Activated CD4-positive, CD25-positive, alpha-beta regulatory T cell treated with anti-CD3 and anti-CD28 coated beads, Interleukin-2, amount 50 U/mL, for 16 hours (primary cell): ENCODE measurements around the gene ABCC6.
"Not testable (repeated sequence)": the region's sequence is repeated elsewhere in the genome, so short reads cannot be mapped to it uniquely, and the experiment has no call there.

ENCODE experiments used
- DNase-seq: peaks from one replicate; pipeline ENCODE4 v3.0.0-alpha.2; 2020; ENCODE audit warnings: low read depth, low spot score

The ABCC6 gene

DNA sequence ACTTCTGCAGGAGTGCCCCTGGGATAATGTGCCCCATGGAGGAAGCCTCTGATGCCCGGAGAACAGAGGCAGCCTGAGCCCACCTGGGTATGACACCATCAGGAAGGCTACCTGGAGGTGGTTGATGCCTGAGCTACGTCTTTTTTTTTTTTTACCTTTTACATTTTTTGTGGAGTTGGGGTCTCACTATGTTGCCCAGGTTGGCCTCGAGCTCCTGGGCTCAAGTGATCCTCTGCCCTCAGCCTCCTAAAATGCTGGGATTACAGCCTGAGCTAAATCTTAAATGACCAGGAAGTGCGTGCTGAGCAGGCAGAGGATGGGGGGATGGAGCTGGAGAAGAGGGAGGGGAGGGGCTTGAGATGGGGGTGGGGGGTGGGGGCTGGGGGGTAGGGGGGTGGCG, 32.7 kb downstream of the ABCC6 start:
- DNase-seq = no peak

DNA sequence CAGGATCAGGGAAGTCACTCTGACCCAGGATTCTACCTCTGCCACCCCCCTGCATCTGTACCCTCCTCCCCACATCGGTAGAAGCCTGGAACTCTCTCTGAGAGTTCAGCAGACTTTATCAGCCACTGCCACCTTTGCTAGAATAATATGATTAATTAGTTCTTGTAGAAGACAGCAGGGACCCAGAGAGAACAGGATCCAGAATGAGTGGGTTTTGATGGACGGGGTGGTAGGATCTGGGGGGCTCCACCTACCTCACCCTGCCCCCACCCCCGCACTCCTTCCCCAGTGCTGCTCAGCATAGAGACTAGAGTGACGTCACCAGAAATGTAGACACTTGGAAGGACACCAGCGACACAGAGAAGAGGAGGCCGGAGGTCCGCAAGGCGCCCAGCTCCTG, 33.5 kb downstream of the ABCC6 start:
- DNase-seq = no peak

DNA sequence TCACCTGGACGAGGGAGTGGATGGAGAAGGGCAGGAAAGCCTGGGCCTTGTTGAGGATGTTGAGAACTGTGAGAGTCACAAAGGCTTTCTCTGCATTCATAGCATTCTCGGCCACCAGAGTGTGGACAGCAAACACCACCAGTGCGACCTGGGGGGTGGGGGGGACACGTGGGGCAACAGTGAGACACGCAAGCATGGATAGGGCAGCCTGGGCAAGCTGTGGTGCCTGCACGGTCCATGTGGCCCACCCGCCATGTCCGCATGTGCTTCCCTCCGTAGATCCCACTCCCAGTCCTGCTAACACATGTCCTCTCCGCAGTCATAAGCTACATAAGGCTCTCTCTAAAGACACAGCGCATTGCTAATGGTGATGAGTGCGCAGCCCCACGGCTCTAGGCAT, 34.5 kb downstream of the ABCC6 start:
- no peak for DNase-seq

DNA sequence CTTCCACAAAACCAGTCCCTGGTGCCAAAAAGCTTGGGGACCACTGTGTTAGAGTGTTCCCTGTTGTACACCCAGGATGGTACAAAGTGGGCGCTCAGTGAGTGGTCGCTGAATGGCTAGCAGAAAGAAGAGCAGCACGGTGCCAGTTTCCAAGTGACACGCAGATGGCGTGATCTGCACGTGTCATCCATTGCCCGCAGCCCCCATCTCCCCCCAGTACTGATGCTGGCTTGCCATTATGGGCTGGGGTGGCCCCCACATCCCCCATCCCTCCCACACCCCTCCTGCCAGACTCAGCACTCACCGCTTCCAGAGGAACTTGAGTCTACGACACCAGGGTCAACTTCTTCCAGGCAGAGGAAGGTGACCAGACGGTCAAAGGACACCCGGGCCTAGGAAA, 36.5 kb downstream of the ABCC6 start:
- DNase-seq = no peak

DNA sequence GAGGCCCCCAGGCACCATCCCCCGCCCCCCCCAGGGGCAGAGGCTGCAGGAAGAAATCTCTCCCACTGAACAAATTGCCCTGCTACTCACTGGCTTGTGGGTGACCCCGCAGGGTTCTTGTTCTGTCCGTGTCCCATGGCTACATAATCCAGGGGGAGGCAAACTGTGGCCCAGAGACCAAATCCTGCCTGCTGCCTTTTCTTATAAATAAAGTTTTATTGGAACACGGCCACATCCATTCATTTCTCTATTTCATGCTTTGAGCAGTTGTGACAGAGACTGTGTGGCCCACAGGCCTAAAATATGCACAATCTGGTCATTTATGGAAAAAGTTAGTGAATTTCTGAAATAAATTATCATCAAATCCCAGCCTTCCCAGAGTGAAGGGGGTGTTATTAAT, 38.2 kb downstream of the ABCC6 start:
- DNase-seq = no peak

DNA sequence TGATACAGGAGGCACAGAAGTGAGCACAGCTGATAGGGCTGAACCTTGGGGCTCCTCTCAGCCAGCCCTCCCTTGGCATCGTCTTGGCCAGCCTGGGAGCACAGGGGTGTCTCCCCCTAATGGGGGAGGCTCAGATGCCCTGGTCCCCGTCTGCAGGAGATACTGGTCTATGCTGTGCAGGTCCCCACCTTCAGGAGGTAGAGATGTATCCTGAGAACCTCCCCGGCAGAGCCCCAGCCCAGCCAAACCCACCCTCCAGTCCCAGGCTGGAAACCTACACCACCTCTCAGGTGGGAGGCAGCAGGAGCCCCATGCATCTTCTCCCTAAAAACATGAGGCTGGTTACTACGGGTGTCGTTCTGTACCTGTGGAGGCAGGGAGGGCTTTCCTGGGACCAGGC, 38.7 kb downstream of the ABCC6 start:
- DNase-seq = no peak

DNA sequence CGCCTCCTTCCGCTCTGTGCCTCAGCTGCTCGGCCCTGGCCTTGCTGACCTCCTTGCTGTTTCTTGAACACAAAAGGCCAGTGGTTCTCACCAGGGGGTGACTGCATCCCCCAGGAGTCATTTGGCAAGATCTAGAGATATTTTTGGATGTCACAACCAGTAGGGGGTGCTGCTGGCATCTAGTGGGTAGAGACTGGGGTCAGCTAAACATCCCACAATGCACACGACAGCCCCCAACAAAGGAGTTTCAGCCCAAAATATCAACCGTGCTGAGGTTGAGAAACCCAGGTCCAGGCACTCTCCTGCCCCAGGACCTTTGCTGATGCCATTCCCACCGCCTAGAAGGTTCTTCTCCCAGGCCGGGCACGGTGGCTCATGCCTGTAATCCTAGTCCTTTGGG, 39.7 kb downstream of the ABCC6 start:
- no peak for DNase-seq

DNA sequence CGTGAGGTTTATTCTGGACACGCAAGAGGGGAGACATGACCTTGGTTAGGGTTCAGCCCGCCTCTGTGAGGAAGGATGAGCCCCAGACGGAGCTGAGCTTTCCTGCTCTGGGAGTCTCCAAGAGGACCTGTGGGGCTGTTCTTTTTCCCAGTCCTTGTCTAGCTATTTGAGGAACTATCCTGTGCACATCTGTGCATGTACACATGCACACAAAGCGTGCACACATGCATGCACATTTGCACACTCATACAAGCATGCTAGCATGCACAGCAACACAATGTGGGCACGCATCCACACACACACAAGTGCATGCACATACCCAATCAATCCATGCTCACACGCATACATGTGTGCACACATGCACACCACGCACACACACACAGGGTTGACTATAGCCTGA, 40.4 kb downstream of the ABCC6 start:
- no peak for DNase-seq

DNA sequence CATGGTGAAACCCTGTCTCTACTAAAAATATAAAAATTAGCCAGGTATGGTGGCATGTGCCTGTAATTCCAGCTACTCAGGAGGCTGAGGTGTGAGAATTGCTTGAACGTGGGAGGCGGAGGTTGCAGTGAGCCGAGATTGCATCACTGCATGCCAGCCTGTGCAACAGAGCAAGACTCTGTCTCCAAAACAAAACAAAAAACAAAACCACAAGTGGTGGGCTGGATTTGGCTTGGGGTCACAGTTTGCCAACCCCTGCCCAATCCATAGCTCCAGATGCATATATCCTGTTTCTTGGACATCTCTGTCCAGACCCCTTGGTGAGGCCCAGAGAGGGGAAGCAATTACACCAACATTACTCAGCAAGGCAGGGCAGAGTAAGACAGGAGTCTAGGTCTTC, 41.5 kb downstream of the ABCC6 start:
- not testable (repeated sequence) for DNase-seq

DNA sequence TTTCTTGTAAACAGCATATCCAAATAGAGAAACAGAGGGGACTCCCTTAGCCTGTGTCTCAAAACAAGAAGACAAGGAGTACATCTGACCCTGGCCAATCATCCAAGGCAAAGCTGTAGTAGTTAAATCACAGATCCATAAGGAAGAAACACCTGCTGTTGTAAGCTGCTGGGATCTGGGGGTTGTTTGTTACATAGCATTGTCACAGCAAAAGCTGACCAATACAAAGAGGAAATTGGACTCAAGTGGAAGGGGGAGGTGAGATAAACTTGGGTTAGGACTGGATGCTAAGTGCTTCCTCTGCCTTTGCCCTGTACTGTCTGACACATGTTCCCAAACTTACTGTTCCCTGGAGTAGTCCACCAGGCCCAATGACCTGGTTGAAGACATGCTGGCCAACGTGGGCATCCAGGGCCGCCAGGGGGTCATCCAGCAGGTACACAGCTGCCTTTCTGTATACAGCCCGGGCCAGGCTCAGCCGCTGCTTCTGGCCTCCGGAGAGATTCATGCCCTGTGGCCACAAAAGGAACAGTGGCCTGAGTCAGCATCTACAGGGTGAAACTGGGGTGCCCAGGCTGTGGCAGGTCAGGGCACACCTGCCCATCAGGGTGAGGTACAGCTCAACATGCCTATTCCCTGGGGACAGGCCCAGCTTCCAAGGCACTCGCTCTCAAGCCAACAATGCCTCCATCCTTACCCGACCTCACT, 44.7 kb downstream of the ABCC6 start:
- no peak for DNase-seq

DNA sequence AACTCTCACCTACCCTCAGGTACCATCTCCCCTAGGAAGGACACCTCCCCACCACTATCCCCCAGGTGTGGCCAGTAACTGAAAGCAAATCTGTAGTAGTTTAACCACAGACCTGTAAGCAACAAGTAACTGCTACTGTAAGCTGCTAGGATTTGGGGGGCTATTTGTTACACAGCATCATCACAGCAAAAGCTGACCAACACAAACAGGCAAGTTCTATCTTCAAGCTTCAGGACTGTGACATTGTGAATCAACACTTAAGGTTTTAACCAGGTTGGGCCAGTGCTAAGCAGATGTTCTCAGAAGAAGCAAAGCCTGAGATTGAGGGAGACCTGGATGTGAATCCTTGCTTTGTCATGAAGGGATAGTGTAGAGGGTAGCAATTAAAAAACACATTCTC, 47.0 kb downstream of the ABCC6 start:
- no peak for DNase-seq

DNA sequence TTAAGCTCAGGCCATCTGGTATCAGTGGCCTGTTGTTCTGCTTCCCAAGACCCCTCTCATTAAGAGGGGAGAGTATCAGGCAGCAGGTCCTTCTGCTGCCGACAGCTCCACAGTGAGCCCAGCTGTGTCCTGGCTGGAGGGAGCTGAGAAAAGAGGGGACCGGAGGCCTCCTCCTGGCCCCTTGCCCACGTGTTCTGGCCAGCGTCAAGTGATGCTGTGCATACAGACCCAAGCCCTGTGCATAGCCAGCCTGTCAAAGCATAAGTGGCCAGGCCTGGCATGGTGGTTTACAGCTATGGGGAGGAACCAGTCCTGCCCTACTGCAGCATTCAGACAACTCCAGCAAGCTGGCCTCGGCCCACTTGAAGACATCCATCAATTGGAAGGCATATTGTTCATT, 48.0 kb downstream of the ABCC6 start:
- no peak for DNase-seq

DNA sequence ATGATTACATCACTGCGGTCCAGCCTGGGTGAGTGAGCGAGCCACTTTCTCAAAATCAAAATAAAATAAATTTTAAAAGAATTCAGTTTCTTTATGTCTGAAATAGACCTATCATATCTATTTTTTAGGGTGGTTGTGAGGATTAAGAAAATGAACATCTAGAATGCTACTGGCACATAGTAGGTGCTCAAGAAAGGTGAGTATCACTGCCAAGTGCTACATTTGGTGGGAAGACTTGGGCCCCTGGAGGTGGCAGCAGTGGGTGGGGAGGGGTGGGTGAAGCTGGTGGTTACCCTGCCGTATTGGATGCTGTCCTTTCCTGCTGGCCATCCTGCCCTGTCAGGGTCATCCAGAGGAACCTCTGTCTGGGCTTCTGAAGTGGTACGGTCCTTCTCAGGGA, 50.3 kb downstream of the ABCC6 start:
- DNase-seq = no peak

DNA sequence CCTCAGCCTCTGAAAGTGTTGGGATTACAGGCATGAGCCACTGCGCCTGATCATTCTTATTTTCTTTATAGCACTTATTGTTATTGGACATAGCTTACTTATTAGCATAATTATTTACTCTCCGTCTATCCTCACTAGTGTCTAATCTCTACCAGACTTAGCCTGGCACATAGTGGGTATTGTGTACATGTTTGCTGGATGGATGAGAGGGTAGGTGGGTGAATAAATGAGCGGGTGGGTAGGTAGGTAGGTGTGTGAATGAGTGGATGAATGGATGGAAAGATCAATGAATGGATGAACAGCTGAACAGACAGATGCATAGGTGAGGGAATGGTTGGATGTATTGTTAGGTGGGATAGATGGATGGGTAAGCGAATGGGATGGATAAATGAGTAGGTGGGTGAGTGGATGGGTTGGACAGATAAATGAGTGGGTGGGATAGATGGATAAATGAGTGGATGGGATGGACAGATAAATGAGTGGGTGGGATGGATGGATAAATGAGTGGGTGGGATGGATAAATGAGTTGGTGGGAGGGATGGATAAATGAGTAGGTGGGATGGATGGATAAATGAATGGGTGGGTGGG, 51.9 kb downstream of the ABCC6 start:
- DNase-seq = no peak

DNA sequence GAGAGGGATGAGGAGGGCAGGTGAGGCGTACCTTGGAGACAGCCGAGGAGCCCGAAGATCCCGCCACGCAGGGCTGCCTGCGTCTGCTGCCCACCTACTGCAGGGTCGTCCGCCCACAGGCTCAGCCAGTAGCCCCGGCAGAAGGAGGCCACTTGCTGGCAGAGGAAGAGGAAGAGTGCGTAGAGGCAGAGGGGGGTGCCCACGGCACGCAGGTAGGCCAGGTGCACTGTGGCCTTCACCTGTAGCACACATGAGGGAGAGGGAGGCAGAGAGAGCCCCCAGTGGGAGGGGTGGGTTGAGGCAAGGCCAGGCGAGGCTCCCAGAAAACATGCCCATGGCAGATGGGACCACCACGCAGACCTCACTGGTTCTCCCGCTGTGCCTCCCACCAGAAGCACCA, 53.7 kb downstream of the ABCC6 start:
- no peak for DNase-seq

DNA sequence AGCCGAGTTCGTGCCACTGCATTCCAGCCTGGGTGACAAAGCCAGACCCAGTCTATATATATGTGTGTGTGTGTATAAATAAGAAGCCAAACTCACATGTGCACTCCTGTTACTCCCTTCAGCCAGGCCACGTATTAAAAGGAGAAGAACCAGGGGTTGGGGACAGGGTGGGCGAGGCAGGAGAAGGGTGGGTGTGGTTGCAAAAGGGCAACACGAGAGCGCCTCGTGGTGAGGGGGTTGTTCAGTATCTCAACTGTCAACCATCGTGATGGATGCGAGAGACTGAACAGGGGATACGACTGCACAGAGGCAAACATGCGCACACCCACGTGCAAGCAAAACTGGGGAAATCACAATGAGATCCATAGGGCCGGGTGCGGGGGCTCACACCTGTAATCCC, 54.9 kb downstream of the ABCC6 start:
- DNase-seq = no peak

DNA sequence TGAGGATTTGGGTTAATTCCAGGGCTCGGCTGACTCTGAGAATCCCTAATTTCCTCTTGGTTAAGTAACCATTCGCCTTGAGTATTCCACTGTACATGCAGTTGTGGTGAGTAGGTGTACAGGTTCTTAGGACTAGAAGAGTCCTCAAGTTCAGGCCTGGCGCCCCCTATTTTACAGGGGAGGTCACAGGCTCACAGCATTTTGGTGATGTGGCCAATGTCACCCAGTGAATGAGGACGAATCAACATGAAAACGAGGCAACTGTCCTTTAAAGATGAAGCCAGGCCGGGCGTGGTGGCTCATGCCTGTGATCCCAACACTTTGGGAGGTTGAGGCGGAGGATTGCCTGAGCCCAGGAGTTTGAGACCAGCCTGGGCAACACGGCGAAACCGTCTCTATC, 55.4 kb downstream of the ABCC6 start:
- no peak for DNase-seq

DNA sequence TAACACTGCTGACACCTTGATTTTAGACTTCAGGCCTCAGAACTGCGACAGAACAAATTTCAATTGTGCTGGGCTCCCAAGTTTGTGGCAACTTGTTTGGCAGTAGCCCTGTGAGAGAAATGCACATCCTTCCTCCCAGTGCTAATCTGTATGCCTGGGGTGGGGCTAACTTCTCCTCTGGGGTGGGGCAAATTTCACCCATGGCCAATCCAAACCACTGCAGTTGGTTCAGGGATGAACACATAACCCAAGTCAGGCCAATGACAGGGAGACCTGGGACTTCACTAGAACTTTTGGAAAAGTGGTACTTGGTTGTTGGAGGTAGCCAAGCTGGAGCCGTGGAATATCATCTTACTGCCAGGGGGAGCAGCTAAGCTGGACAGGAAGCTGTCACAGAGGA, 56.3 kb downstream of the ABCC6 start:
- no peak for DNase-seq

DNA sequence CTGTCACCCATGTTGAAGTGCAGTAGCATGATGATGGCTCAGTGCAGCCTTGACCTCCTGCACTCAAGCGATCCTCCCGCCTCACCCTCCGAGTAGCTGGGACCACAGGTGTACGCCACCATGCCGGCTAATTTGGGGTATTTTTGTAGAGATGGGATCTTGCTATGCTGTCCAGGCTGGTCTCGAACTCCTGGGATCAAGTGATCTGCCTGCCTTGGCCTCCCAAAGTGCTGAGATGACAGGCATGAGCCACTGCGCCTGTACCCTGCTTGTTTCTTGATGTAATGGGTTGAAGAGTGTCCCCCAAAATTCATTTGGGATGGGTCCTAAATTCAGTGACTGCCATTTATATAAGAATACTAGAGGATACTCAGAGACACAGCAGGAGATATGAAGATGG, 57.2 kb downstream of the ABCC6 start:
- DNase-seq = no peak

DNA sequence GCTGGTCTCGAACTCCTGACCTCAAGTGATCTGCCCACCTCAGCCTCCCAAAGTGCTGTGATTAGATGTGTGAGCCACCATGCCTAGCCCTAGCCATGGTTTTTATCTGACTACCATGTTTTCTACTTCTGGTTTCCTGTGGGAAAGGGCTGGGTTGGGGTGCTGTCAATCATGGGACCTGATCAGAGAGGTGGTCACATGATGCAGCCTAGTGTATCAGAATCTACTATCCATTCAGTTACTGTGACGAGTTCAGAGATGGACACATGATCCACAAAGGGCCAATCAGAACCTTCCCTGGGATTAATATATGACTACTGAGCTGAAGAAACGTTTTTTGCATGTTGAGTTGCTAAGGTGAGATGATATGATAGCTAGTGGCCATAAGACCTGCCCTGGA, 59.1 kb downstream of the ABCC6 start:
- DNase-seq = no peak

DNA sequence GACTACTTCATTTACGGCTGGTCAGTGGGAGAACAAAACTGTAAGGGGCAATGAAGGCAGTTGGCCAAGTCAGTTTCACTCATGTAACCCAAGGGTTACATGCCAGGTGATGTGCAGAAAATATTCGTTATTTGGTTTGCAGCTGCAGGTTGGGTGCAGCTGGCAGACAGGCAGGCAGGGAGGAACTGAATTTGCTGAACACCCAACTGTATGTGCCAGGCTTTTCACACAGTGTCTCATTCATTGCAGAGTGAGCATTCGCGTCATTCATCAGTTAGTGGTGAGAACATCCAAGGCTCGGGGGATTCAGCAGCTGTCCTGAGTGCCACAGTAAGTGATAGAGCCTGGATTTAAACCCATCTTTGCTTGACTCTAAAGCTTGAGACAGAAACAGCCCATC, 59.7 kb downstream of the ABCC6 start:
- DNase-seq = no peak

DNA sequence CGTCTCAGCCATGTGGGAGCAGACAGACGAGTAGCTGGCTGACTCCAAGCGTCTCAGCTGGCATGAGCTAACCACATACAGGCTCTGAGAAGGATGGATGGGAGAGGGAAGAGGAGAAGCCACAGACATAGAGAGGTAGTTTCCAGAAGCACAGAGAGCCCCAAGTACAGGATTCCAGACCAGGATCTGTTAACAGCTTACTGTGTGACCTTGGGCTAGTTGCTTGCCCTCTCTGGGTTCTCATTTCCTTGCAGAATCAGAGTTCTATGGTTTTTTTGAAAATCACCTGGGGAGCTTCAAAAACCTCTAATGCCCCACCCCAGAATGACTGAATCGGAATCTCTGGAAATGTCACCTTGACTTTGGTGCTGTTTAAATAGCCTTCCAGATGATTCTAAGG, 60.2 kb downstream of the ABCC6 start:
- no peak for DNase-seq

DNA sequence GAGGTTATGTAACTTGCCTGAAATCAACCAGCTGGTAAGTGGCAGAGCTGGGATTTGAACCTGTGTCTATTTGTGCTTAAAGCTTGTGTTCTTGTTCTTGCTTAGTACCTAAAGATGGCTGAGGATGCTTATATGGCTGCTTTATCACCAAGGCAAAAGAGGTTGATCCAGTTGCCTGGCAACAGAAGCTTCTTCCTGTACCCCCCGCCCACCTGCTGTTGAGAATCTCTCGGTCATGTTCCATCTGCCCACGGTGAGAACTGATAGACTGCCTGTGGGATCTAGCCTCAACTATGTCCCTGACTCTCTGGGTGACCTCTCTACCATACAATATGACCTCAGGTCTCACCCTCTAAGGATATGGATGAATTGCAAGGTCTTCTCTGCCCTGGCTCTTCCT, 60.7 kb downstream of the ABCC6 start:
- no peak for DNase-seq

DNA sequence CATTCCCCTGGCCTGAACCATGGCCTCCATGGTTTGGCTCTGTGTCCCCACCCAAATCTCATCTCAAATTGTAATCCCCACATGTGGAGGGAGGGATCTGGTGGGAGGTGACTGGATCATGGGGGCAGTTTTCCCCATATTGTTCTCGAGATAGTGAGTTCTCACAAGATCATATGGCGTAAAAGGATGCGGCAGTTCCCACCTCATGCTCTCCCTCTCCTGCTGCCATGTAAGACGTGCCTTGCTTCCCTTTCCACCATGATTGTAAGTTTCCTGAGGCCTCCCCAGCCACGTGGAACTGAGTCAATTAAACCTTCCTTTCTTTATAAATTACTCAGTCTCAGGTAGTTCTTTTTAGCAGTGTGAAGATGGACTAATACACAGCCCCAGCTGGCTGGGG, 61.5 kb downstream of the ABCC6 start:
- not testable (repeated sequence) for DNase-seq
